ENCODE results near the gene C1QBP.
A peak's percentile ranks its signal among the peaks of the same experiment; 100 is the strongest.

The C1QBP gene

GRCh38 chr17:5467416-5467815 lies 28.5 kb upstream of the C1QBP start:
- Histone ChIP-seq H4K8ac (ENCODE audit: low read depth, low read length) (no peak overlapping the region), H3K23ac (ENCODE audit: low read length) (no peak overlapping the region), H2BK120ac (ENCODE audit: low read depth, low read length) (no peak overlapping the region), H3K4me1 (ENCODE audit: control insufficient read depth, low read depth, low read length) (peaks cover 6% of the 10 kb centered on the region), H3K18ac (ENCODE audit: low read length) (no peak overlapping the region), H3K4ac (ENCODE audit: low read depth, low read length) (no peak overlapping the region), H2AK5ac (ENCODE audit: low read length) (no peak overlapping the region), H3K36me3 (ENCODE audit: control insufficient read depth, insufficient read depth, low read length) (no peaks in the 10 kb centered on the region), H3K4me2 (ENCODE audit: low read length) (peak overlapping the region; percentile 59), H3K79me2 (ENCODE audit: control insufficient read depth, insufficient read depth, low read length) (peaks cover 58% of the 10 kb centered on the region), H2BK5ac (ENCODE audit: low read length) (no peak overlapping the region), H3K79me1 (ENCODE audit: low read length) (peaks cover 2% of the 10 kb centered on the region), H4K5ac (ENCODE audit: low read length) (no peak overlapping the region), H3K4me3 (ENCODE audit: low read length) (peak overlapping the region; percentile 69), H3K9ac (ENCODE audit: low read length) (peak overlapping the region; percentile 95), H3K27me3 (ENCODE audit: insufficient read depth, low read length, poor library complexity) (no peaks in the 10 kb centered on the region), H2BK15ac (replicated peaks; ENCODE audit: low read depth) (no peak overlapping the region), H3K56ac (ENCODE audit: low read length) (peak overlapping the region; percentile 94), H3K27ac (ENCODE audit: low read depth, low read length) (no peak overlapping the region)
- DNase-seq: no peak
- WGBS (ENCODE audit: extremely low coverage, insufficient coverage, low lambda C conversion rate): no CpG with 5 or more reads among the region's 8 CpGs

DNA sequence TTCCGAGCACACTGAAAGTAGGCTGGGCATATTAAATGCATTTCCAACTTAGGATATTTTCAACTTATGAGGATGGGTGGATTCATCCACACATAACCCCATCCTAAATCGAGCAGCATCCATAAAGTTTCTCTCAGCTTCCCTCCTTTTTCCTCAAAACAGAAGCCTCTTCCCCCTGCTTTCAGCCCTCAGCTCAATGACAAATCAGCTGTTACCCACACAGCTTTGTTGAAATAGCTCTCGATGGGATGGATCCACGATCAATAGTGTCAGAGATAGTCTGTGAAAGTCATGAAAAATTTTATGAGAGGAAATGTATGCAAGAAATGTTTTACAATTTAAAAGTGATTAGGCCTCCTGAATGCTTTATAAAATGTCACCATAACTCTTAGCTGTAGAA lies 27.3 kb upstream of the C1QBP start:
- no peak overlapping the region for H3K4me3 ChIP-seq (ENCODE audit: low read length)
- H3K79me2 ChIP-seq (ENCODE audit: control insufficient read depth, insufficient read depth, low read length): peaks cover 62% of the 10 kb centered on the region
- peak overlapping the region; percentile 95 for H3K9ac ChIP-seq (ENCODE audit: low read length)
- H2BK15ac ChIP-seq (replicated peaks; ENCODE audit: low read depth): no peak overlapping the region
- H2BK5ac ChIP-seq (ENCODE audit: low read length): no peak overlapping the region
- H3K79me1 ChIP-seq (ENCODE audit: low read length): peaks cover 4% of the 10 kb centered on the region
- H3K56ac ChIP-seq (ENCODE audit: low read length): peak overlapping the region; percentile 25
- no peak overlapping the region for H3K27ac ChIP-seq (ENCODE audit: low read depth, low read length)
- H4K8ac ChIP-seq (ENCODE audit: low read depth, low read length): no peak overlapping the region
- H3K4ac ChIP-seq (ENCODE audit: low read depth, low read length): no peak overlapping the region
- H4K5ac ChIP-seq (ENCODE audit: low read length): no peak overlapping the region
- H2BK120ac ChIP-seq (ENCODE audit: low read depth, low read length): no peak overlapping the region
- H3K36me3 ChIP-seq (ENCODE audit: control insufficient read depth, insufficient read depth, low read length): peaks cover 2% of the 10 kb centered on the region
- DNase-seq: no peak
- H3K4me2 ChIP-seq (ENCODE audit: low read length): no peak overlapping the region
- H3K18ac ChIP-seq (ENCODE audit: low read length): no peak overlapping the region
- WGBS (ENCODE audit: extremely low coverage, insufficient coverage, low lambda C conversion rate): no CpG with 5 or more reads among the region's 4 CpGs
- H3K4me1 ChIP-seq (ENCODE audit: control insufficient read depth, low read depth, low read length): peaks cover 6% of the 10 kb centered on the region
- no peak overlapping the region for H2AK5ac ChIP-seq (ENCODE audit: low read length)
- no peaks in the 10 kb centered on the region for H3K27me3 ChIP-seq (ENCODE audit: insufficient read depth, low read length, poor library complexity)
- no peak overlapping the region for H3K23ac ChIP-seq (ENCODE audit: low read length)

GRCh38 chr17:5464717-5465507 lies 26.0 kb upstream of the C1QBP start:
- peak overlapping the region; percentile 40 for H3K27ac ChIP-seq (ENCODE audit: low read depth, low read length)
- no peak overlapping the region for H2AK5ac ChIP-seq (ENCODE audit: low read length)
- no peak overlapping the region for H3K4ac ChIP-seq (ENCODE audit: low read depth, low read length)
- no peak overlapping the region for H3K18ac ChIP-seq (ENCODE audit: low read length)
- peaks cover 4% of the 10 kb centered on the region for H3K79me1 ChIP-seq (ENCODE audit: low read length)
- H4K5ac ChIP-seq (ENCODE audit: low read length): no peak overlapping the region
- peaks cover 62% of the 10 kb centered on the region for H3K79me2 ChIP-seq (ENCODE audit: control insufficient read depth, insufficient read depth, low read length)
- H3K27me3 ChIP-seq (ENCODE audit: insufficient read depth, low read length, poor library complexity): no peaks in the 10 kb centered on the region
- H2BK15ac ChIP-seq (replicated peaks; ENCODE audit: low read depth): no peak overlapping the region
- H3K4me3 ChIP-seq (ENCODE audit: low read length): no peak overlapping the region
- H3K56ac ChIP-seq (ENCODE audit: low read length): peak overlapping the region; percentile 11
- H3K9ac ChIP-seq (ENCODE audit: low read length): no peak overlapping the region
- H4K8ac ChIP-seq (ENCODE audit: low read depth, low read length): no peak overlapping the region
- no peak overlapping the region for H2BK120ac ChIP-seq (ENCODE audit: low read depth, low read length)
- H3K4me1 ChIP-seq (ENCODE audit: control insufficient read depth, low read depth, low read length): peaks cover 6% of the 10 kb centered on the region
- no peak overlapping the region for H3K23ac ChIP-seq (ENCODE audit: low read length)
- no CpG with 5 or more reads among the region's 10 CpGs for WGBS (ENCODE audit: extremely low coverage, insufficient coverage, low lambda C conversion rate)
- H3K36me3 ChIP-seq (ENCODE audit: control insufficient read depth, insufficient read depth, low read length): peaks cover 2% of the 10 kb centered on the region
- peak; percentile 81 for DNase-seq
- H3K4me2 ChIP-seq (ENCODE audit: low read length): no peak overlapping the region
- no peak overlapping the region for H2BK5ac ChIP-seq (ENCODE audit: low read length)

DNA sequence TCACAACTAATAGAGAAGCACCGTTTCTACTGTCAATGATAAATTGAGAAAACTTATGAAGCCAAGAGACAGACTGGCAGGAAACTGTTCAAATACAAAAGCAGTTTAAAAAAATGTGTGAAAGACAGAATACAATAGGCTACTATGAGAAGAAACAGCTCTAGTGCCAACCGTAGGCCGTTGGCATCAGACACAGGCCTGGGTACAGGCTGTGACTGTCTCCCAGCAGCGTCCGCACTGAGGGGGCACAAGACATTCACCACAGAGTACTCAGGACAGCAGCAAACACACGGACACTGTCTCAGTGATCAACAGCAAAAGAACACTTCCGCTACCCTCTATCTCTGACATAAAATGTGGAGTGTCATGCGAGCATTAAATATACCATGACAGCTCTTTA lies 7.8 kb upstream of the C1QBP start:
- Histone ChIP-seq H3K56ac (ENCODE audit: low read length) (no peak overlapping the region), H3K27ac (ENCODE audit: low read depth, low read length) (no peak overlapping the region), H3K9ac (ENCODE audit: low read length) (no peak overlapping the region), H2BK15ac (replicated peaks; ENCODE audit: low read depth) (no peak overlapping the region), H3K36me3 (ENCODE audit: control insufficient read depth, insufficient read depth, low read length) (peaks cover 6% of the 10 kb centered on the region), H4K8ac (ENCODE audit: low read depth, low read length) (no peak overlapping the region), H3K27me3 (ENCODE audit: insufficient read depth, low read length, poor library complexity) (no peaks in the 10 kb centered on the region), H2BK120ac (ENCODE audit: low read depth, low read length) (no peak overlapping the region), H3K79me1 (ENCODE audit: low read length) (no peaks in the 10 kb centered on the region), H3K23ac (ENCODE audit: low read length) (no peak overlapping the region), H3K4me2 (ENCODE audit: low read length) (no peak overlapping the region), H3K4me1 (ENCODE audit: control insufficient read depth, low read depth, low read length) (no peaks in the 10 kb centered on the region), H4K5ac (ENCODE audit: low read length) (no peak overlapping the region), H3K4ac (ENCODE audit: low read depth, low read length) (no peak overlapping the region), H3K18ac (ENCODE audit: low read length) (no peak overlapping the region), H2BK5ac (ENCODE audit: low read length) (no peak overlapping the region), H3K4me3 (ENCODE audit: low read length) (no peak overlapping the region), H2AK5ac (ENCODE audit: low read length) (no peak overlapping the region), H3K79me2 (ENCODE audit: control insufficient read depth, insufficient read depth, low read length) (no peaks in the 10 kb centered on the region)
- DNase-seq: no peak
- WGBS (ENCODE audit: extremely low coverage, insufficient coverage, low lambda C conversion rate): no CpG with 5 or more reads among the region's 8 CpGs

GRCh38 chr17:5444209-5444608 lies 5.3 kb upstream of the C1QBP start:
- Histone ChIP-seq H3K4me3 (ENCODE audit: low read length) (no peak overlapping the region), H3K79me1 (ENCODE audit: low read length) (no peaks in the 10 kb centered on the region), H4K5ac (ENCODE audit: low read length) (no peak overlapping the region), H3K36me3 (ENCODE audit: control insufficient read depth, insufficient read depth, low read length) (peaks cover 8% of the 10 kb centered on the region), H2BK120ac (ENCODE audit: low read depth, low read length) (no peak overlapping the region), H3K9ac (ENCODE audit: low read length) (no peak overlapping the region), H4K8ac (ENCODE audit: low read depth, low read length) (no peak overlapping the region), H3K18ac (ENCODE audit: low read length) (no peak overlapping the region), H3K56ac (ENCODE audit: low read length) (no peak overlapping the region), H2BK5ac (ENCODE audit: low read length) (no peak overlapping the region), H3K27me3 (ENCODE audit: insufficient read depth, low read length, poor library complexity) (no peaks in the 10 kb centered on the region), H2BK15ac (replicated peaks; ENCODE audit: low read depth) (no peak overlapping the region), H3K4me2 (ENCODE audit: low read length) (no peak overlapping the region), H3K23ac (ENCODE audit: low read length) (no peak overlapping the region), H2AK5ac (ENCODE audit: low read length) (no peak overlapping the region), H3K27ac (ENCODE audit: low read depth, low read length) (no peak overlapping the region), H3K4me1 (ENCODE audit: control insufficient read depth, low read depth, low read length) (no peaks in the 10 kb centered on the region), H3K79me2 (ENCODE audit: control insufficient read depth, insufficient read depth, low read length) (no peaks in the 10 kb centered on the region), H3K4ac (ENCODE audit: low read depth, low read length) (no peak overlapping the region)
- no peak for DNase-seq
- WGBS (ENCODE audit: extremely low coverage, insufficient coverage, low lambda C conversion rate): no CpG with 5 or more reads among the region's 22 CpGs

DNA sequence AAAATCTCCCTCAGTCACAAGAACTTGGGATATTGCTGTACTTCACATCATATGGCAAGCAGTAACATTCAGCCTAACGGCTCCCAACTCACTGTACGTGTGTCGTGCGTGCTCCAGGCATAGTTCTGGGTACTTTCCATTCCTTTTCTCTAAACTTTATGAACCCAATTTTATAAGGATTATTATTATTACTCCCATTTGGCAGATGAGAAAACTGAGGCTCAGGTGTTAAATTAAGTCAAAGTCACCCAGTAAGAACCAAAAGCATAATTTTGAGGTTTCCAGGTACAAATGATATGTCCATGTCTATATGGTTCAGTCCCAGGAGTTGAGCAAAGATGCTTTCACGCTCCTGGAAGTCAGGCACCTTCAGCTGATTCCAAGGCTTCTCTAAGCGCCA lies 4.8 kb upstream of the C1QBP start:
- peaks cover 8% of the 10 kb centered on the region for H3K36me3 ChIP-seq (ENCODE audit: control insufficient read depth, insufficient read depth, low read length)

More for the DNA sequence above, 4.8 kb upstream of the C1QBP start:
- DNase-seq: no peak
- Histone ChIP-seq H3K9ac (ENCODE audit: low read length) (no peak overlapping the region), H3K27ac (ENCODE audit: low read depth, low read length) (no peak overlapping the region), H2BK120ac (ENCODE audit: low read depth, low read length) (no peak overlapping the region), H3K27me3 (ENCODE audit: insufficient read depth, low read length, poor library complexity) (no peaks in the 10 kb centered on the region), H3K79me2 (ENCODE audit: control insufficient read depth, insufficient read depth, low read length) (peaks cover 2% of the 10 kb centered on the region), H2BK5ac (ENCODE audit: low read length) (no peak overlapping the region), H3K4me1 (ENCODE audit: control insufficient read depth, low read depth, low read length) (no peaks in the 10 kb centered on the region), H3K4me3 (ENCODE audit: low read length) (no peak overlapping the region), H3K4ac (ENCODE audit: low read depth, low read length) (no peak overlapping the region), H3K23ac (ENCODE audit: low read length) (no peak overlapping the region), H3K4me2 (ENCODE audit: low read length) (no peak overlapping the region), H2AK5ac (ENCODE audit: low read length) (no peak overlapping the region), H4K5ac (ENCODE audit: low read length) (no peak overlapping the region), H3K56ac (ENCODE audit: low read length) (no peak overlapping the region), H3K18ac (ENCODE audit: low read length) (no peak overlapping the region), H2BK15ac (replicated peaks; ENCODE audit: low read depth) (no peak overlapping the region), H3K79me1 (ENCODE audit: low read length) (no peaks in the 10 kb centered on the region), H4K8ac (ENCODE audit: low read depth, low read length) (no peak overlapping the region)
- WGBS (ENCODE audit: extremely low coverage, insufficient coverage, low lambda C conversion rate): no CpG with 5 or more reads among the region's 6 CpGs
